K562 (cell line): Measurements from ENCODE around the gene EFNA5. TPM values are rescaled to one million over a fixed set of nuclear protein-coding genes. Genes with fewer than 3 reads are reported as not detected.

Experiments used
- ATF4 ChIP-seq: fragments of 450-650 bp; formaldehyde crosslinking; IDR thresholded peaks from 2 replicates; pipeline ENCODE4 v1.4.0; 2022; ENCODE audit warnings: mild to moderate bottlenecking, moderate library complexity
- CTCFL ChIP-seq: IDR thresholded peaks from 2 replicates; pipeline ENCODE4 v1.6.1; 2011; ENCODE audit warnings: borderline replicate concordance, low read depth, mild to moderate bottlenecking, moderate library complexity, low read length; ENCODE audit not compliant: insufficient read depth, poor library complexity, severe bottlenecking
- DNMT1 ChIP-seq: fragments of 450-650 bp; IDR thresholded peaks from 2 replicates; pipeline ENCODE4 v1.6.1; 2016; ENCODE audit warnings: antibody characterized with exemption, mild to moderate bottlenecking
- ELF1 ChIP-seq: fragments of 200-800 bp; sonication (Bioruptor generic); IDR thresholded peaks from 2 replicates; pipeline ENCODE4 v1.6.1; 2016; ENCODE audit warnings: missing genetic modification characterization, missing compliant biosample characterization
- HLTF ChIP-seq: fragments of 450-650 bp; IDR thresholded peaks from 2 replicates; pipeline ENCODE4 v1.6.1; 2016
- SMC3 ChIP-seq: conservative IDR thresholded peaks from 2 replicates; pipeline ENCODE4 v1.6.1; 2011; ENCODE audit warnings: low read depth, low read length, improper control_type of control experiment; ENCODE audit not compliant: insufficient read depth
- SPI1 ChIP-seq: IDR thresholded peaks from 2 replicates; pipeline ENCODE4 v1.6.1; 2011; ENCODE audit warnings: low read depth, low read length, control low read depth, borderline replicate concordance
- STAG1 ChIP-seq: sonication (generic); formaldehyde crosslinking; IDR thresholded peaks from 2 replicates; pipeline ENCODE4 v1.5.0; 2020; ENCODE audit warnings: missing genetic modification reagents, borderline replicate concordance
- ZNF347 ChIP-seq: fragments of 450-650 bp; formaldehyde crosslinking; IDR thresholded peaks from 2 replicates; pipeline ENCODE4 v1.4.0; 2020; ENCODE audit warnings: low read depth, mild to moderate bottlenecking, moderate library complexity
- polyA plus RNA-seq, 8 experiments: library from polyadenylated mRNA; depleted of rRNA in 4 of 8; stranded (reverse) in 5 of 8; unstranded in 3 of 8; fragments of >200 nt; fragmentation: Nextera tagmentation in 2 of 8; fragmentation: Illumina TruSeq in 1 of 8; extraction: Ambion mirVana in 2 of 8; extraction: Trizol in 1 of 8; gene quantifications; 2 replicates each; pipeline versions ENCODE4 v1.2.1 to v1.2.3, GENCODE V29; 2011 to 2014; ENCODE audit warnings: inconsistent platforms in 1 of 8, missing spikeins in 1 of 8
- total RNA-seq, 7 experiments: library from RNA; depleted of rRNA in 6 of 7; stranded (reverse); fragments of >200 nt in 6 of 7; fragmentation: Illumina TruSeq in 2 of 7; extraction: Trizol in 2 of 7; gene quantifications; 2 replicates each; pipeline versions ENCODE4 v1.2.1 to v1.2.3, GENCODE V29; 2011 to 2021; ENCODE audit warnings: low replicate concordance in 1 of 7
- TF ChIP-seq, protein P1 (sequence below): fragments of 450-650 bp; IDR thresholded peaks from 2 replicates; pipeline ENCODE4 v1.6.1; 2016; ENCODE audit warnings: low read depth

EFNA5 gene
- total and polyA plus RNA-seq, 9 of the 15 experiments (the other 6 are each of a cell fraction or from before 2014, with no cell fraction given), result 0.20 TPM; not detected in 8

DNA sequence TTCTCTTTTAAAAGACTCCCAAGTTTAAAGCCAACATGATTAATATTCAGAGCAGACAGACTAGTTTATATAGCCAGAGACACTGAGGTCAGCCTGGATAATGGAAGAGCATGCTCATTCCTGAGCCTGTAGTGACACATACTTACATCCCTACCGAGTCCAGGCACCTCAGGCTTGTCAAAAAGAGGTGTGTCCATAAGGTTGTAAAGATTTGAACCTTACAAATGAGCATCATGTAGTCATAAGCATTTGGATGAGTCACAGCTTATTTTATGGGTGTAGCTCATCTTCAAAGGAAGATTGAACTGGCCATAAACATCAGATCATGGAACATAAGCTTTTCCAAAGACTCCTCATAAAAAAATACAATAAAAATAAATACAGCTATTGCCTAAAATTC lies 333.5 kb downstream of the EFNA5 start (continued):
- no peak for TF ChIP-seq SPI1
- TF ChIP-seq DNMT1, result no peak
- TF ChIP-seq ATF4, result no peak
- TF ChIP-seq CTCFL, result no peak
- no peak for TF ChIP-seq STAG1
- no peak for TF ChIP-seq HLTF
- TF ChIP-seq SMC3, result no peak
- TF ChIP-seq, protein P1, sequence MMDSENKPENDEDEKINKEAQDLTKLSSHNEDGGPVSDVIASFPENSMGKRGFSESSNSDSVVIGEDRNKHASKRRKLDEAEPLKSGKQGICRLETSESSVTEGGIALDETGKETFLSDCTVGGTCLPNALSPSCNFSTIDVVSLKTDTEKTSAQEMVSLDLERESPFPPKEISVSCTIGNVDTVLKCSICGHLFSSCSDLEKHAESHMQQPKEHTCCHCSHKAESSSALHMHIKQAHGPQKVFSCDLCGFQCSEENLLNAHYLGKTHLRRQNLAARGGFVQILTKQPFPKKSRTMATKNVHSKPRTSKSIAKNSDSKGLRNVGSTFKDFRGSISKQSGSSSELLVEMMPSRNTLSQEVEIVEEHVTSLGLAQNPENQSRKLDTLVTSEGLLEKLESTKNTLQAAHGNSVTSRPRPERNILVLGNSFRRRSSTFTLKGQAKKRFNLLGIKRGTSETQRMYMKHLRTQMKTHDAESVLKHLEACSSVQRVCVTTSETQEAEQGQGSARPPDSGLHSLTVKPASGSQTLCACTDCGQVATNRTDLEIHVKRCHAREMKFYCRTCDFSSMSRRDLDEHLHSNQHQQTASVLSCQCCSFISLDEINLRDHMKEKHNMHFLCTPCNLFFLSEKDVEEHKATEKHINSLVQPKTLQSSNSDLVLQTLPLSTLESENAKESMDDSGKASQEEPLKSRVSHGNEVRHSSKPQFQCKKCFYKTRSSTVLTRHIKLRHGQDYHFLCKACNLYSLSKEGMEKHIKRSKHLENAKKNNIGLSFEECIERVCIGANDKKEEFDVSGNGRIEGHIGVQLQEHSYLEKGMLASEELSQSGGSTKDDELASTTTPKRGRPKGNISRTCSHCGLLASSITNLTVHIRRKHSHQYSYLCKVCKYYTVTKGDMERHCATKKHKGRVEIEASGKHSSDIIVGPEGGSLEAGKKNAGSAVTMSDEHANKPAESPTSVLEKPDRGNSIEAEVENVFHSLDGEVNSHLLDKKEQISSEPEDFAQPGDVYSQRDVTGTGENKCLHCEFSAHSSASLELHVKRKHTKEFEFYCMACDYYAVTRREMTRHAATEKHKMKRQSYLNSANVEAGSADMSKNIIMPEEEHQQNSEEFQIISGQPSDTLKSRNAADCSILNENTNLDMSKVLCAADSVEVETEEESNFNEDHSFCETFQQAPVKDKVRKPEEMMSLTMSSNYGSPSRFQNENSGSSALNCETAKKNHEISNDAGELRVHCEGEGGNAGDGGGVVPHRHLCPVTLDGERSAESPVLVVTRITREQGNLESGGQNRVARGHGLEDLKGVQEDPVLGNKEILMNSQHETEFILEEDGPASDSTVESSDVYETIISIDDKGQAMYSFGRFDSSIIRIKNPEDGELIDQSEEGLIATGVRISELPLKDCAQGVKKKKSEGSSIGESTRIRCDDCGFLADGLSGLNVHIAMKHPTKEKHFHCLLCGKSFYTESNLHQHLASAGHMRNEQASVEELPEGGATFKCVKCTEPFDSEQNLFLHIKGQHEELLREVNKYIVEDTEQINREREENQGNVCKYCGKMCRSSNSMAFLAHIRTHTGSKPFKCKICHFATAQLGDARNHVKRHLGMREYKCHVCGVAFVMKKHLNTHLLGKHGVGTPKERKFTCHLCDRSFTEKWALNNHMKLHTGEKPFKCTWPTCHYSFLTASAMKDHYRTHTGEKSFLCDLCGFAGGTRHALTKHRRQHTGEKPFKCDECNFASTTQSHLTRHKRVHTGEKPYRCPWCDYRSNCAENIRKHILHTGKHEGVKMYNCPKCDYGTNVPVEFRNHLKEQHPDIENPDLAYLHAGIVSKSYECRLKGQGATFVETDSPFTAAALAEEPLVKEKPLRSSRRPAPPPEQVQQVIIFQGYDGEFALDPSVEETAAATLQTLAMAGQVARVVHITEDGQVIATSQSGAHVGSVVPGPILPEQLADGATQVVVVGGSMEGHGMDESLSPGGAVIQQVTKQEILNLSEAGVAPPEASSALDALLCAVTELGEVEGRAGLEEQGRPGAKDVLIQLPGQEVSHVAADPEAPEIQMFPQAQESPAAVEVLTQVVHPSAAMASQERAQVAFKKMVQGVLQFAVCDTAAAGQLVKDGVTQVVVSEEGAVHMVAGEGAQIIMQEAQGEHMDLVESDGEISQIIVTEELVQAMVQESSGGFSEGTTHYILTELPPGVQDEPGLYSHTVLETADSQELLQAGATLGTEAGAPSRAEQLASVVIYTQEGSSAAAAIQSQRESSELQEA, result no peak
- TF ChIP-seq ZNF347, result no peak
- no peak for TF ChIP-seq ELF1
